ENCODE results near the gene SH2D4B. TPM values are rescaled to one million over a fixed set of nuclear protein-coding genes. Genes with fewer than 3 reads are reported as not detected.

SH2D4B gene
- polyA plus RNA-seq, 4 donors: 0.07 to 0.20 (median 0.14) TPM

- no peak for DNase-seq (ENCODE audit: low read depth in 4 of 4, low spot score in 3 of 4)
Measured at GRCh38 chr10:80669485-80669884, 131.8 kb downstream of the SH2D4B start.

GRCh38 chr10:80670774-80671173 lies 133.1 kb downstream of the SH2D4B start:
- DNase-seq (ENCODE audit: low read depth in 4 of 4, low spot score in 3 of 4): no peak

GRCh38 chr10:80671847-80672246 lies 134.1 kb downstream of the SH2D4B start:
- no peak for DNase-seq (ENCODE audit: low read depth in 4 of 4, low spot score in 3 of 4)

- no peak for DNase-seq (ENCODE audit: low read depth in 4 of 4, low spot score in 3 of 4)
Measured at GRCh38 chr10:80672613-80673012, 134.9 kb downstream of the SH2D4B start.

- no peak for DNase-seq (ENCODE audit: low read depth in 4 of 4, low spot score in 3 of 4)
Measured at GRCh38 chr10:80674809-80675208, 137.1 kb downstream of the SH2D4B start.

- DNase-seq (ENCODE audit: low read depth in 4 of 4, low spot score in 3 of 4): no peak
Measured at GRCh38 chr10:80681142-80681541, 143.4 kb downstream of the SH2D4B start.

GRCh38 chr10:80684259-80684658 lies 146.6 kb downstream of the SH2D4B start:
- no peak for DNase-seq (ENCODE audit: low read depth in 4 of 4, low spot score in 3 of 4)

GRCh38 chr10:80685355-80685754 lies 147.7 kb downstream of the SH2D4B start:
- DNase-seq (ENCODE audit: low read depth in 4 of 4, low spot score in 3 of 4): no peak

GRCh38 chr10:80686734-80687475 lies 149.2 kb downstream of the SH2D4B start:
- no peak for DNase-seq (ENCODE audit: low read depth in 4 of 4, low spot score in 3 of 4)

- DNase-seq (ENCODE audit: low read depth in 4 of 4, low spot score in 3 of 4): no peak
Measured at GRCh38 chr10:80687476-80687789, 149.7 kb downstream of the SH2D4B start.

- DNase-seq (ENCODE audit: low read depth in 4 of 4, low spot score in 3 of 4): no peak
Measured at GRCh38 chr10:80690434-80690833, 152.7 kb downstream of the SH2D4B start.

- DNase-seq (ENCODE audit: low read depth in 4 of 4, low spot score in 3 of 4): no peak
Measured at GRCh38 chr10:80691441-80691840, 153.7 kb downstream of the SH2D4B start.

- no peak for DNase-seq (ENCODE audit: low read depth in 4 of 4, low spot score in 3 of 4)
Measured at GRCh38 chr10:80693565-80693964, 155.9 kb downstream of the SH2D4B start.

- no peak for DNase-seq (ENCODE audit: low read depth in 4 of 4, low spot score in 3 of 4)
Measured at GRCh38 chr10:80694930-80695329, 157.2 kb downstream of the SH2D4B start.

Other genes with a start within 250 kb of the SH2D4B start
- gene MAT1A, start 248.2 kb upstream of the SH2D4B start, polyA plus RNA-seq (ENCODE audit: insufficient read length in 4 of 4): 1 to 10 TPM in 3 of 4 donors, under 1 TPM in 1; 0.81 to 1.4 (median 1.3) TPM
- gene DYDC1, start 181.1 kb upstream of the SH2D4B start, polyA plus RNA-seq (ENCODE audit: insufficient read length in 4 of 4): under 1 TPM; 0.32 to 0.76 (median 0.68) TPM
- 1 to 10 TPM; 1.5 to 2.4 (median 1.9) TPM for gene DYDC2, start 181.1 kb upstream of the SH2D4B start, polyA plus RNA-seq (ENCODE audit: insufficient read length in 4 of 4)
- gene PRXL2A, start 129.4 kb upstream of the SH2D4B start, polyA plus RNA-seq (ENCODE audit: insufficient read length in 4 of 4): 100 to 1,000 TPM; 104 to 142 (median 121) TPM
- gene TSPAN14, start 83.6 kb upstream of the SH2D4B start, polyA plus RNA-seq (ENCODE audit: insufficient read length in 4 of 4): 100 to 1,000 TPM in 1 of 4 donors, 10 to 100 TPM in 3; 91.6 to 102 (median 92.5) TPM